ENCODE data around the gene DNAAF8. TPM values are rescaled to one million over a fixed set of nuclear protein-coding genes. Genes with fewer than 3 reads are reported as not detected.

Gene DNAAF8
- total RNA-seq, 4 donors from 2014 or later, result 0.31 to 1.1 (median 0.87) TPM

- TF ChIP-seq CTCF (IDR thresholded peaks at IDR 0.05), result no peak
- no peak for DNase-seq (ENCODE audit: low spot score)
- ATAC-seq (ENCODE audit: low FRiP score), result no peak
Measured at GRCh38 chr16:4797805-4798252, 63.5 kb downstream of the DNAAF8 start.

GRCh38 chr16:4798456-4798855 is 64.1 kb downstream of the DNAAF8 start:
- DNase-seq (ENCODE audit: low spot score) (no peak), ATAC-seq (ENCODE audit: low FRiP score) (no peak)
- no peak for TF ChIP-seq CTCF (IDR thresholded peaks at IDR 0.05)

Small RNA genes within 50 kb of the gene (small RNA-seq; reads per million reads assigned to genes)
- gene RF00017, result not detected

Other genes with a start within 250 kb of the DNAAF8 start
- 10 to 100 TPM; 12.7 to 18.8 (median 14.2) TPM for gene CDIP1, start 195.8 kb upstream of the DNAAF8 start, total RNA-seq
- gene C16orf96, start 178.2 kb upstream of the DNAAF8 start, total RNA-seq, result under 1 TPM in 2 of 4 donors, not detected in 2; 0.19 to 0.36 TPM
- gene UBALD1, start 119.6 kb upstream of the DNAAF8 start, total RNA-seq, result 10 to 100 TPM in 1 of 4 donors, 1 to 10 TPM in 3; 5.5 to 16.3 (median 6.7) TPM
- gene MGRN1, start 109.7 kb upstream of the DNAAF8 start, total RNA-seq, result 10 to 100 TPM; 26.4 to 51.8 (median 31.4) TPM
- 10 to 100 TPM; 12.4 to 26.8 (median 20.9) TPM for gene NUDT16L1, start 41.0 kb upstream of the DNAAF8 start, total RNA-seq
- gene ANKS3, start 266 bp upstream of the DNAAF8 start, total RNA-seq, result 10 to 100 TPM; 12.6 to 24.1 (median 17.2) TPM
- gene ZNF500, start 32.6 kb downstream of the DNAAF8 start, total RNA-seq, result 10 to 100 TPM in 2 of 4 donors, 1 to 10 TPM in 2; 8.9 to 18.6 (median 10.9) TPM
- not detected for gene SEPTIN12, start 53.8 kb downstream of the DNAAF8 start, total RNA-seq
- not detected for gene SMIM22, start 60.8 kb downstream of the DNAAF8 start, total RNA-seq
- gene ROGDI, start 68.1 kb downstream of the DNAAF8 start, total RNA-seq, result 1 to 10 TPM; 5.5 to 9.3 (median 8.0) TPM
- gene GLYR1, start 112.8 kb downstream of the DNAAF8 start, total RNA-seq, result 10 to 100 TPM; 44.4 to 56.0 (median 52.0) TPM
- 10 to 100 TPM; 32.8 to 67.5 (median 41.1) TPM for gene UBN1, start 112.9 kb downstream of the DNAAF8 start, total RNA-seq
- gene PPL, start 202.6 kb downstream of the DNAAF8 start, total RNA-seq, result 10 to 100 TPM; 31.3 to 97.6 (median 59.5) TPM
- 1 to 10 TPM in 1 of 4 donors, under 1 TPM in 3; 0.12 to 1.3 (median 0.45) TPM for gene SEC14L5, start 223.8 kb downstream of the DNAAF8 start, total RNA-seq

Measured in omental fat pad (tissue), 4 donors.